ENCODE results near the gene PKNOX2.
"Not testable (repeated sequence)": the region's sequence is repeated elsewhere in the genome, so short reads cannot be mapped to it uniquely, and the experiment has no call there.

PKNOX2 gene

GRCh38 chr11:125211191-125211947, 46.8 kb downstream of the PKNOX2 start:
- FAIRE-seq, result no peak

- FAIRE-seq, result no peak
Measured at GRCh38 chr11:125211948-125212340, 47.4 kb downstream of the PKNOX2 start.

- FAIRE-seq, result no peak
Measured at GRCh38 chr11:125214601-125215565, 50.3 kb downstream of the PKNOX2 start.

- no peak for FAIRE-seq
Measured at GRCh38 chr11:125215976-125216375, 51.4 kb downstream of the PKNOX2 start.

GRCh38 chr11:125218336-125218735, 53.8 kb downstream of the PKNOX2 start:
- FAIRE-seq, result no peak

DNA sequence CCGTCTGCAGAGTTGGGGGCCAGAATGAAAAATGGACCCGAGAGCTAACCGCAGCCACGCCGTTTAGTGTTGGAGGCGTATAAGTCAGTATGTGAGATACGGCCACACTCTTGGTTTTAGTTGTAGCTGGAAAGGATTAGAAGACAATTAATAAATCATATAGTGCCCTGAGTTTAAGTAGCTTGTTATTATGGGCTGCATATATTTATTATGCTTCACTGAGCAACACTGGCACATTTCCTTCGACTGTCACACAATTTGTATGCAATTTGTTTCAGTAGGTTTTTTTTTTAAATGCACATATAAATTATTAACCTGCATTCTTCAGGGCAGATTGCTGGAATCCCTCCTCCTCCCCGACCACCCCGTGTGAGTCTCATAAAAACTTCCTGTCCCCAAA, 56.9 kb downstream of the PKNOX2 start:
- FAIRE-seq, result no peak

DNA sequence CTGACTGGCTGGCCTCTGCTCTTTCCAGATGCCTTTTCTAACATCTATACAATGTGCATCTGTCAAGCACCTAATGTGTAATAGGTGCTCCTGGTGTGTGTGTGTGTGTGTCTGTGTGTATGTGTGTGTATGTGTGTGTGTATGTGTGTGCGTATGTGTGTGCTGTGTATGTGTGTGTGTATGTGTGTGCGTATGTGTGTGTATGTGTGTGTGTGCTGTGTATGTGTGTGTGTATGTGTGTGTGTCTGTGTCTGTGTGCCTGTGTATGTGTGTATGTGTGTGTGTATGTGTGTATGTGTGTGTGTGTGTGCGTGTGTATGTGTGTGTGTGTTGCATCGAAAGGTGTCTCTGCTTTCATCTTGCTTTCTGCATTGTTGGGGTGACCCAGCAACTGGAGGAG, 57.9 kb downstream of the PKNOX2 start:
- no peak for FAIRE-seq

- not testable (repeated sequence) for FAIRE-seq
Measured at GRCh38 chr11:125223161-125223560, 58.6 kb downstream of the PKNOX2 start.

- FAIRE-seq, result no peak
Measured at GRCh38 chr11:125223901-125224361, 59.4 kb downstream of the PKNOX2 start.

- no peak for FAIRE-seq
Measured at GRCh38 chr11:125224391-125225021, 60.0 kb downstream of the PKNOX2 start.

GRCh38 chr11:125225401-125225800, 60.9 kb downstream of the PKNOX2 start:
- no peak for FAIRE-seq

DNA sequence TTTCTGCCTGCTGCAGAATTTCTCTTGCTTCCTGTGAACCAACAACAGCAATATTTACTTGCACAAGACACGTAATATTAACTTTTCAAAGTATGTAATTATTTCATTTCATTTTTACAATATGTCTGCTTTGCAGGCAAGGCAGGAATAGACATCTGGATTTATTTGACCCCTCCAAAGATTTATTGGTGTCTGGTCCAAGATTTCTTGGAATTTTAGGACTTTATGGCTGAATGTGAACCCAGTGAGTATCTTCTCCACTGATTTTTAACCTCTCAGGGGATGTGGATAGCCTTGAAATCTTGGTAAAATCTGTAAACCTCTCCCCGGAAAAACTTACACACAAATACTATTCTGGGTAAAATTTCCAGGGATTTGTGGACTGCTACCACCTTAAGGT, 61.5 kb downstream of the PKNOX2 start:
- FAIRE-seq, result no peak

- no peak for FAIRE-seq
Measured at GRCh38 chr11:125226706-125227105, 62.2 kb downstream of the PKNOX2 start.

GRCh38 chr11:125227151-125227550, 62.6 kb downstream of the PKNOX2 start:
- FAIRE-seq, result no peak

DNA sequence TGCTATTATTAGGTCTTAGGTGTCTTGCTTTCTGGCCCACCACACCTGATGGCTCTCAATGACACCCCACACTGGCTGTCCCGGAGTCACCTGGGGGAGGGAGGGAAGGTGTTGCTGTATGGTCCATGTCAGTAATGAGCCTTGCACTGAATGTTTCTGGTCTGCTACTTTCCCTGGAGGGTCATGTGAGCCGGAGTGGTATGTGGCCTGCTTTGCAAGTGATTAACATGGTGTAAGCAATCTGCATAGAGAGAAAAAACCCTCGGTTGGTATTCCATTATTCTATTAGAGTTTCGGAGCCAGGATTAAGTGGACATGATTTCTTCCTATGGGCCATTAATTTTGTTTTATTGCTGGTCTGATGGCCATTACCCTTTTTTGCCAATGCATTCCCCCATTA, 63.9 kb downstream of the PKNOX2 start:
- no peak for FAIRE-seq

DNA sequence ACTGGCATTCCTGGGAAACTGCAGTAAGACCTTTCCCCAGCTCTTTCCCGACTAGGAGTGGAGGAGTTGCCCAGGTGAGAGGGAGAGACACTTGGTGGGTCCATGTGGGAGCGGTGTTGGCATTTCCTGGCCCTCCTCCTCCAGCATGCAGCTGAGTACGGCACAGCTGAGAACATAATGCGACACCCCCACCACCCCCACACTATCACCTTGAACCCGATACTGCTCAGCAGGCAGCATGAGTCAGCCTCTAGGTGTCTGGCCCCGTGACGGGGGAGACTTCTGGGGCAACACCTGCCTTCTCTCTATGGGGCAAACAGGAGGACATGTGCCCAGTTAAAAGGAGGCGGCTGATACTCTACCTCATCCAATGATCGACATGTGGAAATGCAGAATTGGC, 64.4 kb downstream of the PKNOX2 start:
- FAIRE-seq, result no peak

- no peak for FAIRE-seq
Measured at GRCh38 chr11:125229916-125230315, 65.4 kb downstream of the PKNOX2 start.

DNA sequence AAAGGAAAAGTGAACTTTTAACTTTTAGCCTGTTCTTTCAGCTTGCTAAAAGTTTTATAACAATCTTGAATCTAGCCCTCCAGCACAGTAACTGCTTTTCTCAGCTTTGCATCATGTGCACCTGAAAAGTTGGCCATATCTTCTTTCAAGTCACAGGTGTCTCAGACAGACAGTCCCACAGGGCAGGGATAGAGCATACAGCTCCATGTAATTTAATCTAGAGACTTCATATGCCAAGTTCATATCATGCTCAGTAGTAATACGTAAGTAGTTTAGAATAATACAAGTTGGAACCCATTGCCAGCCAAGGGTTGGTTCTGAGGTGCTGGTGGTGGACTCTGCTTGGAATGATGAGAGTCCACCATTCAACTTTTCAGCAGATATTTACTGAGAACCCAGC, 68.6 kb downstream of the PKNOX2 start:
- FAIRE-seq, result no peak

GRCh38 chr11:125233736-125234275, 69.3 kb downstream of the PKNOX2 start:
- no peak for FAIRE-seq

DNA sequence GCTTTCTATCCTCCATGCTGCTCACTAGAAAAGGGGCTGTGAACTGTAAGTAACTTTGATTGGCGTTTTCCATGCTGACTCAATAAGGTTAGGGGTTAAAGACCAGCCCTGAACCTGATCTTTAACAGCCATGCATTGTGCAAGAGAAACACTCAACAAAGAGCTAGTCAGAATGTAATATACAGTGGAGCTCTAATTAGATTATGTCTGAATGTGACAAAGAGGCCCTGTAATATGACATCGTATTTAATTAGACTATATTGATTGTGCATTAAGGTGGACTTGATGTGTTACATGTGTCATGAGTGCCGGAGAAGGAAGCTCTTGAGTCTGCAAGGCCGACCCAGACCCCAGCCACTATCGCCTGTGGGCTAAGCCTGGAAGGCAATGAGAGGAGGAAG, 70.5 kb downstream of the PKNOX2 start:
- no peak for FAIRE-seq

DNA sequence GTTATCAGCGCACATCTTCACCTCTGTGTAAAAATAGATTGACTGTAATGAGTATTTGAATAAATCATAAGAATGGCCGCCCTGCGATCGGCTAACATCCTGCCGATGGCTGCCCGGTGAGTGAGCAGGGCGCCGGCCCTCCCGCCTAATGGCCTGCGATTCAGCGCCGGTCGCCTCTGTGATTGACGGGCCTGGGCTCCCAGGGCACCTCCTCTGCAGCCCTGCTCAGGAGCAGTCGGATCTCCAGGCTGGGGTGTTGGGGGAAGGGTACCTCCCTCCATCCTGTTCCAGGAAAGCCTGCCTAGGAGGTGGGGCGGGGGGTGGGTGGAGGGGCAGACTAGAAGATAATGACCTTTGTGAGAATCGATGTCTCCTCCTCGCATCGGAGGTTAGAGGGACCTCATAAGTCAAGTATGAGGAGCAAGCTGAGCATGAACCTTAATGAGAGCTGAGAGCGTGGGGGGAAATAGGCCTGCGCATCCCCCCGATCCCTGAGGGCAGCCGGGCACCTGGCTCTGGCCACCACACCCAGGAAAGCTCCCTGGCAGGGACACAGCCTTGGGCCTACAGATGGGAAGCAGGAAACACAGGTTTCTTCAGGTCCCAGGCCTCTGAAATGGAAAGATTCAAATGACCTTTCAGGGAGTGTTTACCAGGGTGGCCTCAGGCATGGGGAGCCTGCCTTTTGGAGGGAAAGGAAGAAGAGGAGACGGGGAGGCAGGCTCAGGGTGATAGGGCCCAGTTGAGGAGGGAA, 71.7 kb downstream of the PKNOX2 start:
- no peak for FAIRE-seq

Measured in A204.1 (cell line).